ENCODE data around the gene CHEK1.

- TF ChIP-seq CTCF (IDR thresholded peaks at IDR 0.05) (no peak), POLR2A (IDR thresholded peaks at IDR 0.05) (no peak)
Observed at GRCh38 chr11:125637840-125638239, 12.9 kb downstream of the CHEK1 start.

All from right lobe of liver (tissue), 4 donors.